HuH-7 (cell line): ENCODE results near the gene PCDH12.

Experiments used
- DNase-seq: peaks from one replicate; pipeline ENCODE4 v3.0.0; 2011; ENCODE audit warnings: low spot score

The PCDH12 gene

DNA sequence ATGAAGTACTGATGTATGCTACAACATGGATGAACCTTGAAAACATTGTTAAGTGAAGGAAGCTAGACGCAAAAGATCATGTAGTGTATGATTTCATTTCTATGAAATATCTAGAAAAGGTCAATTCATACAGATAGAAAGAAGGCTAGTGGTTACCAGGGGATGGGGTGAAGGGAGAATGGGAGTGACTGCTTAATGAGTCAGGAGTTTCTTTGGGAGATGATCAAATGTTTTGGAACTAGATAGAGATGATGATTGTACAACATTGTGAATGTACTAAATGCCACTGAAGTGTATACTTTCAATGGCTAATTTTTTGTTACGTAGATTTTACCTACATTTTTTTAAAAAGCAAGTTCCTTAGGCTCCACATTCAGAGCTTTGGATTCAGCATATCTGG lies 49.2 kb downstream of the PCDH12 start:
- DNase-seq = no peak

DNA sequence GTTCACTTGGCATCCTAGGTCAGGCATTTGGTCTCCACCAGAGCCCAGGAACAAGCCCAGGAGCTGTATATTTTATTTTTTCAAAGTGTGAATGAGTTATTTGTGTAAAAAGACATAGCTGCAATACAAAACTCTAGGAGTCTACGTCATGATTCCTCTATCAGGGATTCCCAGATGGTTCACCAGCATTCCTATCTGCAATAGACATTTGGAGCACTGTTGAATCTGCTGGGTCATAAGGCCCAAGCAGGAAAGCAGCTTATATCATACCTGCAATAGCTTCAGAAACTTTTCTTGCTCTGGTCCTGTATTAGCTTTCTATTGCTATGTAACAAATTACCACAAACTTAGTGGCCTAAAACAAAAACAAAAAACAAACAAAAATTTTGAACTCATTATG lies 51.0 kb downstream of the PCDH12 start:
- DNase-seq = no peak

DNA sequence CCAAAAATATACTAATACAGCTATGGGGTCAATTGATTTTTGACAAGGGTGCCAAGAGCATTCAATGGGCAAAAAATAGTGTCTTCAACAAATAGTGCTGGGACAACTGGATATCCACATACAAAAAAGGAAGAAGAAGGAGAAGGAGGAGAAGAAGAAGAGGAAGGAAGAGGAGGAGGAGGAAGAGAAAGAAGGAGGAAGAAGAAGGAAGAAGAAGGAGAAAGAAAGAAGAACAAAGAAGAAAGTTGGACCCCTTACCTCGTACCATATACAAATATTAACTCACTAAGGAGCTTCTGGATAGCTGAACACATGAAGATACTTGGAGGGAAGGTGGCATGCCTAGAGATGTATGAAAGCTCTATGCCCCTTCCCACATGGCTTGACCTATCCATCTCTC lies 51.5 kb downstream of the PCDH12 start:
- no peak for DNase-seq

DNA sequence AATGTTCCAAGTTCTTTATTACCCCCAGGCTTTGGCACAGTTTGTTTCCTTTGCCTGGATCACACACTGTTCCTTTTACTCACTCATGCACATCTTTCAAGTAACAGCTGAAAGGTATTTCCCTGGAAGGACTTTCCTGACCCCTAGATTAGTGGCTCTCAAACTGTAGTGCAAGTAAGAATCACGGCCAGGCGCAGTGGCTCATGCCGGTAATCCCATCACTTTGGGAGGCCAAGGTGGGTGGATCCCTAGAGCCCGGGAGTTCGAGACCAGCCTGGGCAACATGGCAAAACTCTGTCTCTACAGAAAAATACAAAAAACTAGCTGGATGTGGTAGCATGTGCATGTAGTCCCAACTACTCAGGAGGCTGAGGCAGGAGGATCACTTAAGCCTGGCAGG lies 53.5 kb downstream of the PCDH12 start:
- no peak for DNase-seq

DNA sequence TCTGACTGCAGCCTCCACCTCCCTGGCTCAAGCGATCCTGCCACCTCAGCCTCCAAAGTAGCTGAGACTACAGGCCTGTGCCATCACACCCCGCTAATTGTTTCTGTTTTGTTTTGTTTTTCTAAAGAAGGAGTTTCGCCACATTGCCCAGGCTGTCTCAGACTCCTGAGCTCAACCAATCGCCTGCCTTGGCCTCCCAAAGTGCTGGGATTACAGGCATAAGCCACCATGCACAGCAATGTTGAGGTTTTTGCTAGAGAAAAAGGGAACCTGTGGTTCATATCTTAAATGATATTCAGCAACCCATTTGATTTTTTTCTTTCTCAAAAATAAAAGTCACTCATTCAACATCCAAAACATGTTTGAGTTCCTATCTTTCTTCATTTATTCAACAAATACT lies 54.7 kb downstream of the PCDH12 start:
- no peak for DNase-seq

DNA sequence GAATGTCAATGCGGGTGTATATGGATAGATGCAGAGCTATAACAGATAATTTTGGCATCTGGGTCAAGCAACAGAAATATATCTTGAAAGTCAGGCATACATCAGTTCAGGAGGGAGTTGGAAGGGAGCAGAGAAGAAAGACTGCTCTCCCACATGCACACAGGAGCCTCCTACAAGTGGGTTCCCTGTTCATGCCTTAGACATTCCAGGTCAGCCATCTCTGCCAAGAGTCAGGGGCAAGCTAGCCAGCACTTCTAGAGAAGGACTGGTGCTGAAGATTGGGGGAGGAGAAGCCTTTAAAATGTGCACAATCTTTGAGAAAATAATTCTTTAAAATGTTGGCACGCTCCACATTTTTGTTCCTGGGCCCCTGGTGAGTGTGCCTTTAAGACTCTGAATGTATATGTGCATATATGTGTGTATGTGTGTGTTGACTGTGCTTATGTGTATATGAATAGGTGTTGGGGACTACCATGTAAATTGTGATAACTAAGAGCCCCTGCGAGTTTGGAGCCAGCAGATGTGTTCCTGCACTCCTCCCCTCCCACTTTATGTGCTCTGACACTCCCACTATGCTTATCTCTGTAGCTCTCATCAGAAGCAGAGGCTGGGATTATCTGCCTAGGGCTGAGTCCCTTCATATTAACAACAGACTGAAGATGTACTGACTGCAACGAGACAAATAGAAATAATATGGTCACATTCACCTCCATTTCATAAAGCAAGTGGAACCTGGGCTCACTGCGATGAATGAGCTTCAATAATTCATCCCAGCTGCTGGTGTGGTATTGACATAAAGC lies 55.8 kb downstream of the PCDH12 start:
- no peak for DNase-seq

DNA sequence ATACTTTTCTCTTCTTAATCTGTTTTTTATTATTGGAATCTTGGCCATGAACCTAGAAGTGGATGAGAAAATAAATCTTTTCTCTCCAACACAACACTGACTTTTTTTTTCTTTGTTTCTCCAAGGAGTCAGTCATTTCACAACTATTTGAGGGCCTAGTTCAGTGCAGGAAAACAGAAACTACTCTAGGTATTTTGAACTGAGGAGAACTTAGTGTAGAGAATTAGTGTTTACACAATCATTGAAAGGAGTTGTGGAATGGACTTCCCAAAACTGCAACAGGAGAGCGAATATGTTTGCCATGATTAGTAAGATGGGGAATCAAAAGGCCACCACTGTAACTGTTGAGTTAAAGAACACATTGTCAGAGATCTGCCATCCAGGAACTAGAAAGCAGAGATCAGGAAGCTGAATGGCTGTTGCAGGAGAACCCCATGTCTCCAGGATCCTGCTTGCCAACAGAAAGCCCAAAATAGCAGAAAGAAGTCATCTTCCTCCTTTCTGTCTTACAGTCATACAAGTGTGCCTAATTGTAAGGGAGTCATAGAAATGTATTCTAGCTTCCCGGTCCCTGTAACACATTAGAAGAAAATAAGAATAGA lies 59.5 kb downstream of the PCDH12 start:
- DNase-seq = no peak

DNA sequence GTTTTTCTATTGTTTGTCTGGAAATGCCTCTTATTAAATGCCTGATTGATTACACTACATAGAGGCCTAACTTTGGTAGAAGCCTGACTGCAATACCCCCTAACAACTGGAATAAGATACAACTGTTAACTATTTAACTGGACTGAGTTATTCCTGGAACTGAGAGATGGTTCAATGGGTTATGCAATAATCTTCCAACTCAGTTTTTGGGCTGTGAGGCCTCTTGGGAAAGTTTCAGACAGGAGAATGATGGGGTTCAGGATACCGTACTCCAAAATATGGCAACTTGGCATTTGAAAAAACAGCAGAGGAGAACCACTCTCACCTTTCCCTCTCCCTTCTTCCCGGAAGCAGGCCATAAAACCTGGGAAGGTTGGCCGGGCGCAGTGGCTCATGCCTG lies 60.6 kb downstream of the PCDH12 start:
- no peak for DNase-seq
